Stimulated activated CD4-positive, alpha-beta T cell treated with anti-CD3 and anti-CD28 coated beads, Interleukin-2, amount 100 ng/mL, for 4 hours (primary cell): ENCODE measurements around the gene STXBP5.

Source experiments
- DNase-seq: peaks from one replicate; pipeline ENCODE4 v3.0.0-alpha.2; 2020; ENCODE audit warnings: low read depth

Gene STXBP5

GRCh38 chr6:147211349-147211748 lies 7.1 kb downstream of the STXBP5 start:
- DNase-seq = no peak

- DNase-seq = no peak
These were observed 7.6 kb downstream of the STXBP5 start for GRCh38 chr6:147211831-147212230.

- DNase-seq = no peak
These were observed 8.4 kb downstream of the STXBP5 start for GRCh38 chr6:147212622-147213021.

GRCh38 chr6:147213772-147214171 lies 9.6 kb downstream of the STXBP5 start:
- no peak for DNase-seq

DNA sequence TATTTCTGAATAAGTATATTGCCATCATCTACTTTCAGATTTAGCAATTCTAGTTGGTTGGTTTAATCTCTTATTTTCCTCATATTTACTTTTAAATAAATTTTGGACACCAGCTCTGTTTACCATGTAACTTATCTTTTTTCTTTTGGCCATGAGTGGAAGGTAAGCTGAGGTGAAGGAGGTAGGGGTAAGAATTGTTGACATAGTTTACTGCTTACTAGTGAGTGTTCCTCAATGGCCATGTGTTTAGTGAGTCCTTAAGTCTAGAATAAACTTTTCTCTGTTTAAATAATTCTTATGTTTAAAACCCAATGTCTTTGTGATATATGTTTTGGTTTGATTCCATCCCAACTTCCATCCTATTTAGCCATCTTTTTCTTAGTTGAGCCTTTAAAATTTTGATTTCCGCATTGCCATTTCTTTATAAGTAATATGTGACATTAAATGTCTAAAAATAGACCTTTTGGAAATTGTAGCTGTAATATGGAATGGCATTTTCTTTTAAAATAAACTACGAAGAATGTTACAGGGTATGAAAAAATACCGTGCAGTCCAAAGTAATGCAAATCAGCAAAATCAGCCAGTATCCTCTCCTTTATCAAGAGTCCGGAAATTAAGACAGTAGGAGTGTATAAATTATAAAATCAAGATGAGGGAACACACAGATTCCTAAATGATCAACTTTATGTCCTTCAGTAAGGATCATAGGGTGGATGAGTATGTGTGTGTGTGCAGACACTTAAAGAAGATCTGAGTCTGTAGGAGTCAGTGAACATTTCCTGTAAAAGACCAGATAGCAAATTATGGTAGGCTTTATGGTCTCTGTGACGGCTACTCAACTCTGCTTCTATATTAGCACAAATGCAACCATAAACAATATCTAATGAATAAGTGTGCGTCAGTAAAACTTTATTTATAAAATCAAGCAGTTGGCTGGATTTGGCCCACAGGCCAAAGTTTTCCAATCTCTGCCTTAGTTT lies 10.3 kb downstream of the STXBP5 start:
- no peak for DNase-seq

- DNase-seq = no peak
These were observed 12.7 kb downstream of the STXBP5 start for GRCh38 chr6:147216915-147217314.

DNA sequence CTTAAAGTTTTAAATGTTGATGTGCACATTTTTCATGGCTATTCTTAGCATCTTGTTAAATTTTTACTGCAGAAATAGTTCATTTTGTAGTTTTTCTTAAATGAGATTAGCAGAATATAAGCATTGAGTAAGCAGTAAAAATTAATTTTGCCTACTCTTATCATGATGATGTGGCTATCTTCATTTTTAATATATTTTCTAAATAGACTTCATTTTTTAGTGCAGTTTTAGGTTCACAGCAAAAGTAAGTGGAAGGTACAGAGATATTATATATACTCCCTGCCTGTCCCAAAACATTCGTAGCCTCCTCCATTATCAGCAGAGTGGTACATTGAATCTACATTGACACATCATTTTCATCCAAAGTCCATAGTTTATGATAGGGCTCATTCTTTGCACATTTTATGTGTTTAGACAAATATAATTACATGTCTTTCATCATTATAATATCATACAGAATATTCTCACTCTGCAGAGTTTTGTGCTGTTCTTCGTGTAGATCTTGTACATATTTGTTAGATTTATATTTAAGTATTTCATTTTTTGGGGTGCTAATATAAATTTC lies 13.7 kb downstream of the STXBP5 start:
- no peak for DNase-seq

- DNase-seq = no peak
These were observed 14.6 kb downstream of the STXBP5 start for GRCh38 chr6:147218797-147219196.

- DNase-seq = no peak
These were observed 15.2 kb downstream of the STXBP5 start for GRCh38 chr6:147219463-147219862.

DNA sequence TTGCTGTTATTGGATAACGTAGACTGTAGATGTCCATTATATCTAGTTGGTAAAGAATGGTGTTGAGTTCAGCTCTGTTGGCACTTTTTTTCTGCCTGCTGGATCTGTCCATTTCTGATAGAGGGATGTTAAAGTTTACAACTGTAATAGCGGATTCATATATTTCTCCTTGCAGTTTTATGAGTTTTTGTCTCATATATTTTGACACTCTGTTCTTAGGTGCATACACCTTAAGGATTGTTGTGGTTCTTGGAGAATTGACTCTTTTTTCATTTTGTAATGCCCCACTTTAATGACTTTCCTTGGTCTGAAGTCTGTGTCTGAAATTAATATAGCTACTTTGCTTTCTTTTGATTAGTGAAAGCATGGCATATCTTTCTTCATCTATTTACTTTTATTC lies 16.1 kb downstream of the STXBP5 start:
- no peak for DNase-seq

GRCh38 chr6:147221739-147222138 lies 17.5 kb downstream of the STXBP5 start:
- DNase-seq = no peak

- DNase-seq = no peak
These were observed 18.1 kb downstream of the STXBP5 start for GRCh38 chr6:147222160-147222838.

GRCh38 chr6:147223736-147224135 lies 19.5 kb downstream of the STXBP5 start:
- DNase-seq = no peak

DNA sequence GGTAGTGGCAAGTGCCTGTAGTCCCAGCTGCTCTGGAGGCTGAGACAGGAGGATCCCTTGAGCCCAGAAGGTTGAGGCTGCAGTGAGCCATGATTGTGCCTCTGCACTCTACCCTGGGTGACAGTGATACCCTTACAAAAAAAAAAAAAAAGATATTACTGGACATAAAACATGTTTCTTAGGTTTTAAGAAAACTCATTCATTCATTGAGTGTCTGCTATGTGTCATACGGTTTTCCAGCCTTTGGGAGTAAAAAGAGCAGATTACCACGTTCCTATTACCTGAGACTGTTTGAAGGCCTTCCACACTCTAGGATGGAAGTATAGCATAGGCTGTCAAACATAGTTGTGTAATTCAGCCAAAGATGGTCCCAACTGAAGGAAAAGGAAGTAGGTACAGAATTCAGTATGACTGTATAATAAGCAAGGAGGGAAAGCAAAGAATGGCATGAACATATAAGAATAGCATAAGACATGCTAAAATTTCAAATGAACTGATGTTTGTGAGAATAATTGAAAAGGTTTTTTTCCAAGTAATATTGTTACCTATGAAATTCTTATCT lies 22.0 kb downstream of the STXBP5 start:
- DNase-seq = no peak

- no peak for DNase-seq
These were observed 22.7 kb downstream of the STXBP5 start for GRCh38 chr6:147226877-147227276.

DNA sequence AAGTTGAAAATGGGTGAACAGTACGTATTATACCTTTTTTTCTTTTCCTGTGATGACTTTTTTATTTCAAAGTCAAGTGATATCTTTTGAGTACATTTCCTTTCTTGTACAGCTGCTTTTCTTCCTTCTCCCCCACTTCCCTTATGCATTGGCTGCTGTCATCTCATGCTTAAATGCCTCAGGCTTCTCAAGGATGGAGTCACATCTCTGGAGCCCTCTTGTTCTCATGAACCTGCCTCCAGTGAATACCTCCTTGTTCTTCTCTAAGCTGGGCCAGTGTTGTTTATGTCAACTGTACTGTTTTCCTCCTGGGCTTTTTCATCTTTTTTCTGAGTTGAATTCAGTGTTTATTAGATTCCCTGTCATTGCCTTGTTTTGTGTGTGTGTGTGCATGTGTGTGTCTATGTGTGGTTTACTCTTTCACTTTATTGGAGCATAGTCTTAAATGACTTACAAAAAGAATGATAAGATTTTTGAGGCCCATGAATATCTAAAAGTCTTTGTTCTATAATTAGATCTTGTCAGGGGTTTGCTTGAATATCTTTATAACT lies 23.6 kb downstream of the STXBP5 start:
- DNase-seq = no peak

DNA sequence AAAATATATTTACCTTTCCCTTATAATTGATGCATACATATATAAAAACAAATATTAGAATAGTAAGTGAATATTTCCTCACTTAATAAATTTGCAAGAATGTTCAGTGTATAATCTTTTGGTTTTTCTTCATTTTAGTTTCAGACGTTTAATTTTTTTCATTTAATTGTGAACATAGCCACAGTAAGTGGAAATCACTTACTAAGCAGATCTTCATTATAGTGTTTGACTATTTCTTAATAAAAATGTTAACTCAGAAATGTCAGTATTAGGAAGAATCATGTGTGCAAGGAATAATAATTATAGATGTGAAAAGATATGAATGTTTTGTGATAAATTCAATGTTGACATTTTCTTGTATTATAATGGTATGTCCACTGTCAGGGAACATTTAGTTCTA lies 27.4 kb downstream of the STXBP5 start:
- DNase-seq = no peak

- no peak for DNase-seq
These were observed 30.5 kb downstream of the STXBP5 start for GRCh38 chr6:147234685-147235084.

DNA sequence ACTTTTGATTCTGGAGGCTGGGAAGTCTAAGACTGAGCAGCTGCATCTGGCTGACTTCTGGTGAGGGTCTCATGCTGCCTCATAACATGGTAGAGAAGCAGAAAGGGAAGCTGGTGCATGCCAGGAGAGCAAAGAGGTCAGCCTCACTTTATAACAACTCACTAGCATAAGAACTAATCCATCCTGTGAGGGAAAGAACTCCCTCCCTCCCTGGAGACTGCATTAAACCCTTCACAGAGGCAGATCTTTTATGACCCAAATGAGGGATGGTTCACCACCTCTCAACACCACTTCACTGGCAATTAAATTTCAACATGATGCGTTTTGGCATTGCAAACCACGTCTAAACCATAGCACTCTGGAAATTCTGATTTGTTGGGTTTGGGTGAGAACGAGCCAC lies 33.9 kb downstream of the STXBP5 start:
- DNase-seq = no peak

DNA sequence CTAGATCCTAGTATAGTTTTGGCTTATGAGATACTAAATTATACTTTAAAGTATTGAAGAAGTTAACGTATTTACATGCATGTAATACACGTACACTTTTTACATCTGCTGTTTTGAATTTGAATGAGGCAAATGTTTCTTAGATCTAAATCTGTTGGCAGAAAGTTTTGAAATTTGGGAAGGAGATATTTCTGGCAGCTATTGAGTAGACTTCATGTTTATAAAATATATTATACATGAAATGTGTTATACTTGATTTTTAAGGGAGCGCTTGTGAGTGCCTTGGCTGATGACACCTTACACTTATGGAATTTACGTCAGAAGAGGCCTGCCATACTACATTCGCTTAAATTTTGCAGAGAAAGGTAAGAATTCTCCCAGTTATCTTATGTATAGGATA lies 34.7 kb downstream of the STXBP5 start:
- DNase-seq = no peak

DNA sequence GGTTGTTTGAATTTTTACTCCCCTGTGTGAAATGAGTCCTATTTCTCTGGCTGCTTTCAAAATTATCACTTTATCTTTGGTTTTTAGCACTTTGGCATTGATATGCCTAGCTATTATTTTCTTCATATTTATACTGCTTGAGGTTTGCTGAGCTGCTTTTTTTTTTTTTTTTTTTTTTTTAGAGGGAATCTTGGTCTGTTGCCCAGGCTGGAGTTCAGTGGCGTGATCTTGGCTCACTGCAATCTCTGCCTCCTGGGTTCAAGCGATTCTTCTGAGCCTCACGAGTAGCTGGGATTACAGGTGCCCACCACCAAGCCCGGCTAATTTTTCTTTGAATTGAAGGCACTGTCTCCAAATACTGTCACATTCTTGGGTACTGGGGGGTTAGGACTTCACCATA lies 40.6 kb downstream of the STXBP5 start:
- no peak for DNase-seq

DNA sequence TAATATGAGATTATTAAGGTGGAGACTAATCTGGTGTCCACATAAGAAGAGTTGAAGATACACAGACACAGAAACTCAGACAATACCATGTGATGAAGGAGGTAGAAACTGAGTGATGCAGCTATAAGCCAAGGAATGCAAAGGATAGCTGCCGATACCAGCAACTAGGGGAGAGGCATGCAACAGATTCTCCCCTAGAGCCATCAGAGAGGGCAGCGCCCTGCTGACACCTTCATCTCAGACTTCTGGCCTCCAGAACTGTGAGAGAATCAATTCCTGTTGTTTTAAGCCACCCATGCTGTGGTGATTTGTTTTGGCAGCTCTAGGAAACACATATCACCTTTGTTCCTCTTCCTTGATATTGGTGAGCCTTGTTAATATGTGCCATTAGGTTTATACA lies 41.5 kb downstream of the STXBP5 start:
- DNase-seq = no peak
